Activated CD8-positive, alpha-beta memory T cell treated with anti-CD3 and anti-CD28 coated beads for 1 hour (primary cell): ENCODE data around the gene GMPPA.
A peak's percentile ranks its signal among the peaks of the same experiment; 100 is the strongest.

Source experiments
- DNase-seq, 2 donors: peaks; one replicate each; pipeline ENCODE4 v3.0.0-alpha.2; 2020; ENCODE audit warnings: low read depth in 1 of 2; ENCODE audit errors: extremely low read depth in 1 of 2

The GMPPA gene

DNA sequence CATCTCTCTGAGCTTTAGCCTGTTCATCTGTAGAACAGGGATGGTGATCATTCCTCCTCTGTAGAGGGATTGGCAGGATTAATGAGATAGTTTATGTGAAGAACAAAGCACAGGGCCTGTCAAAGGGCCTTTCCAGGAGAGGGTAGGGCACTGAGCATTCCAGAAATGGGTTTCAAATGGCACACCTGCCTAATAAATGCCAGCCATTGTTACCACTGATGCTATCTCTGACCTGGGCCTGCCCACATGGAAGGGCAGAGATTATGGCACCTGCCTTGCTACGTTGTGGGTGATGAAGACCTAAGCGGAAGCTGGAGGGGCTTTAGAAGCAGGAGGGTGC lies 31.0 kb upstream of the GMPPA start:
- DNase-seq: no peak

DNA sequence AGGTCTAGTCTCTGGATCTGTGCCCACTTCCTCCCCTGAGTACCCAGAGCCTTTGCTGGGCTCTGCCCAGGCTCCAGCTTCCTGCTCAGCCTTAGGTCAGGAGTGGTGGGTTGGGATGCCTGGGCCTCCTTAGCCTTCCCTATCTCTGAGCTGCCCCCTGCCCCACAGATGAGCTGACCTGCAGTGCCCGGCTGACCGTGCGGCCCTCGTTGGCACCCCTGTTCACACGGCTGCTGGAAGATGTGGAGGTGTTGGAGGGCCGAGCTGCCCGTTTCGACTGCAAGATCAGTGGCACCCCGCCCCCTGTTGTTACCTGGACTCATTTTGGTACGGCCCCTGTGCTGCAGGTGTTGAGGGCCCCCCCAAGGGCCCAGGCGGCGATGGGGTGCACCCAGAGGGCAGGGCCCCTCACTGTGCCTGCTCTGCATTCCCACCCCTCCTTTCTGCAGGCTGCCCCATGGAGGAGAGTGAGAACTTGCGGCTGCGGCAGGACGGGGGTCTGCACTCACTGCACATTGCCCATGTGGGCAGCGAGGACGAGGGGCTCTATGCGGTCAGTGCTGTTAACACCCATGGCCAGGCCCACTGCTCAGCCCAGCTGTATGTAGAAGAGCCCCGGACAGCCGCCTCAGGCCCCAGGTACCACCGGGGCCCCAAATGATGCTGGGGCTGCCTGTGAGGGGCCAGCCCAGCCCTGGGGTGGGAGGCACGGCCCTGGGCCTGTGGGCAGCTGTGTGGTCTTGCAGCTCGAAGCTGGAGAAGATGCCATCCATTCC lies 30.1 kb upstream of the GMPPA start:
- no peak for DNase-seq

DNA sequence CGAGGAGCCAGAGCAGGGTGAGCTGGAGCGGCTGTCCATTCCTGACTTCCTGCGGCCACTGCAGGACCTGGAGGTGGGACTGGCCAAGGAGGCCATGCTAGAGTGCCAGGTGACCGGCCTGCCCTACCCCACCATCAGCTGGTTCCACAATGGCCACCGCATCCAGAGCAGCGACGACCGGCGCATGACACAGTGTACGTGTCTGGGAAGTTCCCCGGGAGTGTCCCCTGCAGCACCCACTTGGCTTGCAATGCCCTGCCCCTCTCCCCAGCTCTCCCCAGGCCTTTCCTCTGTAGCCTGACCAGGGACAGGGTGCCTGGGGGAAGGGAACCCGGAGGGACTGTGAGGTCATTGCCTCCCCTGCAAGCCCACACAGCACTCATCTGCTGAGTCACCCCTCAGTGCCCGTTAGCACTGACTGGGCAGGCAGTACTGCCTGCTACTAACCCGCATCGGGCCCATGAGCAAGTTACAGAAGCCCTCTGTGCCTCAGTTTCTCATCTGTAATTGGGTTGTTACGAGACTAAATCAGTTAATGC lies 29.4 kb upstream of the GMPPA start:
- DNase-seq: no peak

DNA sequence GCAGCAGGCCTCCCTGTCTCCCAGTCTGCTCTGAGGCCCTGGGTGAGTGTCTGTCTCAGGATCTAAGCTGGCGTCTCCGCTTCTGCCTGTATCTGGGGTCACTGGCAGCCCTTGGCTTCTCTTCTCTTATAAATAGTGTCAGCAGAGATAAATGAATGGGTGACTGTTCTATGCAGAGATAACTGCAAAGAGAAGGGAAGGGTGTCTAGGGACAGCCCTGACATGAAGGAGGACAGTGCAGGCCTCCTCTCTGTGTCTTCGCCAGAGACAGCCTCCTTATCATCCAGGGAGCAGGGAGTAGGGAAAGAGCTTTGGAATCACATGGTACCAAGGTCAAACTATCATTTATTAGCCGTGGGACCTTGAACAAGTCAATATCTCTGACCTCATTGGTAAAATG lies 28.3 kb upstream of the GMPPA start:
- no peak for DNase-seq

DNA sequence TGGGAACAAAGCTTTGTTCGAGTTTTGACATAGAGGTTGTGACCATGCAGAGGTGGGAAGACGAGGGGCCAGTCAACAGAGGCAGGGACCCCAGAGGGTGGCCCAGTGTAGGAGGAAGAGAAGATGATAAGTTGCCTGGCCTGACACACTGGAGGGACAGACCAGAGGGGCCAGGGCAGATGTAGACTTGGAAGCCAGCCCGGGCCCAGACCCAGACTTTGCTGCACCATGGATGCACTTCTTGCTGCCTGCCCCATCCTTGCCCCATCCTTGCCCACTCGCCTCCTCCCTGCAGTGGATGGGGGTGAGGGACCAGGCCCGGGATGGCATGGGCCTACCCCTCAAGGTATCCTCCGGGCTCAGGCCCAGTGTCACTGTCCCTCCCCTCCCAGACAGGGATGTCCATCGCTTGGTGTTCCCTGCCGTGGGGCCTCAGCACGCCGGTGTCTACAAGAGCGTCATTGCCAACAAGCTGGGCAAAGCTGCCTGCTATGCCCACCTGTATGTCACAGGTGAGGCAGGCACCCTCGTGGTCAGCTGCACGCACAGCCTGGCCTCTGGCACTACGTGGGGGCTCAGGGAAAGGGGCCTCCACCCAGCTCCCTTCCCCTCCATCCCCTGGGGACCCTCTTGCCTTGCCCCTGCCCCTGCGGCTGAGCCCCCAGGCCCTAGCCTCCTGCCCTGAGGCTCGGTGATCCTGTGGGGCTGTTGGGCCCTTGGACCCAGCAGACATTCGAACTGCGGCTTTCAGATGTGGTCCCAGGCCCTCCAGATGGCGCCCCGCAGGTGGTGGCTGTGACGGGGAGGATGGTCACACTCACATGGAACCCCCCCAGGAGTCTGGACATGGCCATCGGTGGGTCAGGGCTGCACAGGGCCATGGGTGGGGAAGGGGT lies 27.0 kb upstream of the GMPPA start:
- DNase-seq: no peak

DNA sequence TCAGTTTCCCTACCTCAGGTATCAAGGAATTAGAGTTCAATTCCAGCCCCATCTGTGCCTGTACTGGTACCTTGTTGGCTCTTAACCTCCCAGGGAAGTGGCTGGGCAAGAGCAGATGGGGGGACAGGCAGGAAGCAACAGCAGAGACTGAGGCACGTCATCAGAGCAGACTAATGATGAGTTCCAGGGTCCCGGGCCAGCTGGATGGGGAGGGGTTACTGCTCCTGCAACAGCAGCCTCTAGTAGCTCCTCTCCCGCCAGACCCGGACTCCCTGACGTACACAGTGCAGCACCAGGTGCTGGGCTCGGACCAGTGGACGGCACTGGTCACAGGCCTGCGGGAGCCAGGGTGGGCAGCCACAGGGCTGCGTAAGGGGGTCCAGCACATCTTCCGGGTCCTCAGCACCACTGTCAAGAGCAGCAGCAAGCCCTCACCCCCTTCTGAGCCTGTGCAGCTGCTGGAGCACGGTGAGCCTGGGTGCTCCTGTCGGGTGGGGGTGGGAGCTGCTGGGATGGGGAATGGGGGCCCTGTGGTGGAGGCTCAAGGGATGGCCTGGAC lies 26.0 kb upstream of the GMPPA start:
- no peak for DNase-seq

DNA sequence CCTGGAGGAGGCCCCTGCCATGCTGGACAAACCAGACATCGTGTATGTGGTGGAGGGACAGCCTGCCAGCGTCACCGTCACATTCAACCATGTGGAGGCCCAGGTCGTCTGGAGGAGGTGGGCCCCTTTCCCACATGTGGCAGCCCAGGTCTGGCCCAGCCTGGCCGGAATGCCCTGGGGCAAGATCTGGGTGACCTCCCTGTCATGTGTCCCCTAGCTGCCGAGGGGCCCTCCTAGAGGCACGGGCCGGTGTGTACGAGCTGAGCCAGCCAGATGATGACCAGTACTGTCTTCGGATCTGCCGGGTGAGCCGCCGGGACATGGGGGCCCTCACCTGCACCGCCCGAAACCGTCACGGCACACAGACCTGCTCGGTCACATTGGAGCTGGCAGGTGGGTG lies 25.2 kb upstream of the GMPPA start:
- no peak for DNase-seq

DNA sequence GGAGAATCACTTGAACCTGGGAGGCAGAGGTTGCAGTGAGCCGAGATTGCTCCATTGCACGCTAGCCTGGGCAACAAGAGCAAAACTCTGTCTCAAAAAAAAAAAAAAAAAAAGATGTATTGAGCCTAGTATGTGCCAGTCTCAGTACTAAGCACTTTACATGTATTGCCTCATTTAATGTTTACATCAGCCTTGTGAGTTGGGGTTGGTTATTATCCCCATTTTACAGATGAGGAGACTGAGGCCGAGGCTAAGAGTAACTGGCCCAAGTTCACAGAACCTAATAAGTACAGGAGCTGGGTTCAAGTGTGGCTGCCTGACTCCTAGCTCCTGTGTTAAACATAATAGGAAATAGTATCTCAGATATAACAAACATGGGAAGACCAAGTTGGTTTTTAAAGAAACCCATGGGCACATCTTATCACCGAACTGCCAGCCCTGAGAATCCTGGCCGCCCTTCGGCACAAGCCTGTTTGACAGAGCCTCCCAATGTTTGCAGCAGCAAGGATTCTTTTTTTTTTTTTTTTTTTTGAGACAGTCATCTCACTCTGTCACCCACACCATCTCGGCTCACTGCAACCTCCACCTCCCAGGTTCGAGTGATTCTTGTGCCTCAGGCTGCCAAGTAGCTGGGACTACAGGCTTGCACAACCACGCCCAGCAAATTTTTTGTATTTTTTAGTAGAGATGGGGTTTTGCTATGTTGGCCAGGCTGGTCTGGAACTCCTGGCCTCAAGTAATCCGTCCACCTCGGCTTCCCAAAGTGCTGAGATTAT lies 24.2 kb upstream of the GMPPA start:
- DNase-seq: no peak

DNA sequence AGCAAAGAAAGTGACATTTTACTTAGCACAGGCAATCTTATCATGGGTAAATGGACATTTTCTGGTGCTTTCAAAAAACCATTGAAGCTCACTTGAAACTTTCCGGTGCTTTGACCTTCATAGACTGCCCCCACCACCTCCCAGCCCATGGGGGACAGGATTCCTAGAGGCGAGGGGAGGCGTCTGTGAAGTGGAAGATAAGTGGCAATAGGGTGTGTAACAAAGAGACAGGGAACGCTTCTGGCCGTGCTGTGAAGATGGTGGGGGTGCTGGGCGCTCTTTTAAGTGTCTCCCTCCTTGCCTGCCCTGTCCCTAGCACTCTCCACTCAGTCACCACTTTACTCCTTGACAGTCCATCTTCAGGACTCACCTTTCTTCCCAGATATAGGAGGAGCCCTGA lies 23.4 kb upstream of the GMPPA start:
- no peak for DNase-seq

DNA sequence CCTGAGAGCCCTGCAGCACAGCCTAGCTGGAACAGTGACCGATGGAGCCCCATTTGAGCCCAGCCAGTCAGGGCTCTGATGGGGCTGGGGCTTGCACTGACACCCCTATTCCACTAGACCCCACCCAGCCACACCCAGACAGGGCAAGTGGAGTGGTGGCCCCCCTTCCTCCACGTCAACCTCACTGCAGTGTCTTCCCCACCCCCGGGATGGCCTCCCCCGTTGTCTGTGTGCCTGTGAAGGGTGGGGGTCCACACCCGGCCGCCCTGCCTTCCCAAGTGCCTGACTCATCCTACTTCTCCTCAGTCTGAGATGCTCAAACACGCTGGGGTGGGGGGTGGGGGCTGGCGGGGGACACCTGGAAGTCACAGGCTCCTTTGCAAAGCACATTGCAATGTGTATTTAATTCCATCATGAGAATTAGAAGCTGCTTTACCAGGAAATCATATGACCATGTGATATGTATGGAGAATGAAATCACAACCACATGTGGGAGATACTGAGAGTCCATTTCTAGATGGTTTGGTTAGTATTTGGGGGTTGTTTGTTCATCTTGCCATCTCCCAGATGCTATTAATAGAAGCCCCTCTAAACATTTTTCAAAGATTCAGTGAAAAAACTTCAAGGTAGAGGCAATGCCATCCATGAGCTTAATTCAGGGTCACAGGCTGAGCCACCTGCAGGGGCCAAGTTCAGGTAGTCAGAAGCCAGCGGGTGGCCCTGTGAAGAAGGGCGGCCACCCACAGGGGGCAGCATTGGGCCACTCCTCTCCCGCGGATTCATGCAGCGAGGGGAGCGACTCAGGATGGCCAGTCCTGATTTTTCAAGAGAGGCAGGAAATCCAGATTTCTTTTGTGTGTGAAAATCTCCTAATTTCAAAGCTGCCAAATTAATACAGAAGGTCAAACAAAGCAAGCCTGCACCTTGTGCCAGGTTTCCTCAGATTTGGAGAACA lies 22.7 kb upstream of the GMPPA start:
- peak in 1 of 2 donors; percentile 27 for DNase-seq

DNA sequence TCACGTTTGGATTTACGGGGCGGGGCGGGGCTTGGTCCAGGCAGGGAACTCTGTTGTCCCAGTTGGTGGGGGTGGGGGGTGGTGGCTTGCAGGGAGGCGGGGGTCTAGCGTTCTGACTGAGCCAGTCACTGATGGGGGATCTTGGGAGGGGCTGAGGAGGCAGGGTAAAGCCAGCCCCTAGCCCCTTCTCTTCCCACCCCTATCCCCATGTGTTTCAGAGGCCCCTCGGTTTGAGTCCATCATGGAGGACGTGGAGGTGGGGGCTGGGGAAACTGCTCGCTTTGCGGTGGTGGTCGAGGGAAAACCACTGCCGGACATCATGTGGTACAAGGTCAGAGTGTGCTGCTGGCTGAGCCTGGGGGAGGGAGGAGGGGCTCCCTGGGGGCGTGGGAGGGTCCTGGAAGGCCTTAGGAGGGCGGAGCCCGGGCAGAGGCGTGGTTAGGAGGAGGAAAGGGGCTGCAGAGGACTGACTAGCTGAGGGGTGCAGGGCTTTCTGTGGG lies 22.0 kb upstream of the GMPPA start:
- no peak for DNase-seq

DNA sequence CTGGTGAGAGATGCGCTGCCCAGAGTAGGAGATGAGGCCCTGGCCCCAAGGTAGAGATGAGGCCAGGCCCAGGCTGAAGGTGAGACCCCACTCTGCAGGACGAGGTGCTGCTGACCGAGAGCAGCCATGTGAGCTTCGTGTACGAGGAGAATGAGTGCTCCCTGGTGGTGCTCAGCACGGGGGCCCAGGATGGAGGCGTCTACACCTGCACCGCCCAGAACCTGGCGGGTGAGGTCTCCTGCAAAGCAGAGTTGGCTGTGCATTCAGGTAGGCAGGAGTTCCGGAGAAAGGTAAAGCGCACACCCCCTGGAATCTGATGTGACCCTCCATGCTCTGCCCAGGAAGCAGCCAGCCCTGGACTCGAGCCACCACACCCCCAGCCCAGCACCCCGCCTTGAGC lies 21.5 kb upstream of the GMPPA start:
- no peak for DNase-seq

DNA sequence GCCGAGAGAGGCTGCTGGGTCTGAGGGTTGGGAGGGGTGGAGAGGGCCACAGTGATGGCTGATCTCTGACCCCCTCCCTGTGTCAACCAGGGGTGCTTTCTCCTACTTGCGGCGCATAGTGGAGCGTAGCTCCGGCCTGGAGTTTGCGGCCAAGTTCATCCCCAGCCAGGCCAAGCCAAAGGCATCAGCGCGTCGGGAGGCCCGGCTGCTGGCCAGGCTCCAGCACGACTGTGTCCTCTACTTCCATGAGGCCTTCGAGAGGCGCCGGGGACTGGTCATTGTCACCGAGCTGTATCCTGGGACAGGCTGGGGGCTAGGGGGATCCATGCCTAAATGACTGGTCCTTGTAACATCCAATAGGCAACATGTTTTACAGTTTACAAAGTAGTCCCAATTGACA lies 20.9 kb upstream of the GMPPA start:
- no peak for DNase-seq

DNA sequence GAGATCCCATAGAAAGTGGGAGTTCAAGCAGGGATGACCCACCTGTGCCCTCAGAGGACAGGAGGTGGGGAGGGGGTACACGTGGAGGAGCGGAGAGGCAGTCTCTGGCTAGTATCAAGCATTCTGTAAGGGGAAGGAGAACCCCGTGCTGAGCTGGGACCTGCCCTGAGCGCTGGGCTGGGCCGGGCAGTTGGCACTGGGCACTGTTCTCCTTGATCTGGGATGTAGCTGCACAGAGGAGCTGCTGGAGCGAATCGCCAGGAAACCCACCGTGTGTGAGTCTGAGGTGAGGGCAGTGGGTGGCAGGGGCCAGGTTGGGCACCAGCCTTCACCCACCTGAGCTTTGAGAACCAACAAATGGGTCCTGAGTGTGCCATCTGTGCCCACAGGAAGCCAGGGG lies 19.8 kb upstream of the GMPPA start:
- no peak for DNase-seq

DNA sequence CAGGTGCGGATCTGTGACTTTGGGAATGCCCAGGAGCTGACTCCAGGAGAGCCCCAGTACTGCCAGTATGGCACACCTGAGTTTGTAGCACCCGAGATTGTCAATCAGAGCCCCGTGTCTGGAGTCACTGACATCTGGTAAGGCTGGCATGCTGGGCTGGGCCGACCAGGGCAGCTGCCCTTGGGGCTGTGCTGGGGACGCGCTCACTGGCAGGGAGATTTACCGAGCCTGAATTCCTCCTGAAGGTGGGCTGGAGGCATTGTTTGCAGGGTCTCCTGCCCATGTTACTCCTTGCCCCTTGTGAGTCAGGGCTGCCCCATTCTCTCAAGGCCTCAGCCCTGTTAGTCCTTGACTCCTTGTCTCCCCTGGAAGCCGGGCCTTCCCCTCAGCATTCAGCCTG lies 18.7 kb upstream of the GMPPA start:
- no peak for DNase-seq

DNA sequence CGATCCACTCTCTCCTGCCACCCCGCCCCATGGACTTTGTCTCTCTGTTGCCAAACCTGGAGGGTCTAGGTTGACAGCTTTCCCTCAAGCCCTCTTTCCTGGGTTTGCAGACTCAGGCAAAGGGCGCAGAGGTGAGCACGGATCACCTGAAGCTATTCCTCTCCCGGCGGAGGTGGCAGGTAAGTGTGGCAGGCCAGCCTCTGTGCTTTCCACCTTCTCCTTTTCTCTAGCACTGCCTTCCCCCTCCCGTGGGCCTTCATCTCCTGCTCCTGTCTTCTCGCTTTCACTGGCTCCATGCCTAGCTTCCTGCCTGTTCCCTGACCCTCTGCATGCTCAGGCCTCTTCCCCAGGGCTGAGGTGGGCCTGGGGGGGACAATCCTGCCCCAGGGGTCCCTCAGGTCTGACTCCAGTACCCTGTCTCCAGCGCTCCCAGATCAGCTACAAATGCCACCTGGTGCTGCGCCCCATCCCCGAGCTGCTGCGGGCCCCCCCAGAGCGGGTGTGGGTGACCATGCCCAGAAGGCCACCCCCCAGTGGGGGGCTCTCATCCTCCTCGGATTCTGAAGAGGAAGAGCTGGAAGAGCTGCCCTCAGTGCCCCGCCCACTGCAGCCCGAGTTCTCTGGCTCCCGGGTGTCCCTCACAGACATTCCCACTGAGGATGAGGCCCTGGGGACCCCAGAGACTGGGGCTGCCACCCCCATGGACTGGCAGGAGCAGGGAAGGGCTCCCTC lies 15.9 kb upstream of the GMPPA start:
- DNase-seq: no peak

DNA sequence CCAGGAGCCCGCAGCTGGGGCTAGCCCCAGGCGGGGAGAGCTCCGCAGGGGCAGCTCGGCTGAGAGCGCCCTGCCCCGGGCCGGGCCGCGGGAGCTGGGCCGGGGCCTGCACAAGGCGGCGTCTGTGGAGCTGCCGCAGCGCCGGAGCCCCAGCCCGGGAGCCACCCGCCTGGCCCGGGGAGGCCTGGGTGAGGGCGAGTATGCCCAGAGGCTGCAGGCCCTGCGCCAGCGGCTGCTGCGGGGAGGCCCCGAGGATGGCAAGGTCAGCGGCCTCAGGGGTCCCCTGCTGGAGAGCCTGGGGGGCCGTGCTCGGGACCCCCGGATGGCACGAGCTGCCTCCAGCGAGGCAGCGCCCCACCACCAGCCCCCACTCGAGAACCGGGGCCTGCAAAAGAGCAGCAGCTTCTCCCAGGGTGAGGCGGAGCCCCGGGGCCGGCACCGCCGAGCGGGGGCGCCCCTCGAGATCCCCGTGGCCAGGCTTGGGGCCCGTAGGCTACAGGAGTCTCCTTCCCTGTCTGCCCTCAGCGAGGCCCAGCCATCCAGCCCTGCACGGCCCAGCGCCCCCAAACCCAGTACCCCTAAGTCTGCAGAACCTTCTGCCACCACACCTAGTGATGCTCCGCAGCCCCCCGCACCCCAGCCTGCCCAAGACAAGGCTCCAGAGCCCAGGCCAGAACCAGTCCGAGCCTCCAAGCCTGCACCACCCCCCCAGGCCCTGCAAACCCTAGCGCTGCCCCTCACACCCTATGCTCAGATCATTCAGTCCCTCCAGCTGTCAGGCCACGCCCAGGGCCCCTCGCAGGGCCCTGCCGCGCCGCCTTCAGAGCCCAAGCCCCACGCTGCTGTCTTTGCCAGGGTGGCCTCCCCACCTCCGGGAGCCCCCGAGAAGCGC lies 15.0 kb upstream of the GMPPA start:
- DNase-seq: no peak
